Measurements from ENCODE around the gene EYA3.

The EYA3 gene

DNA sequence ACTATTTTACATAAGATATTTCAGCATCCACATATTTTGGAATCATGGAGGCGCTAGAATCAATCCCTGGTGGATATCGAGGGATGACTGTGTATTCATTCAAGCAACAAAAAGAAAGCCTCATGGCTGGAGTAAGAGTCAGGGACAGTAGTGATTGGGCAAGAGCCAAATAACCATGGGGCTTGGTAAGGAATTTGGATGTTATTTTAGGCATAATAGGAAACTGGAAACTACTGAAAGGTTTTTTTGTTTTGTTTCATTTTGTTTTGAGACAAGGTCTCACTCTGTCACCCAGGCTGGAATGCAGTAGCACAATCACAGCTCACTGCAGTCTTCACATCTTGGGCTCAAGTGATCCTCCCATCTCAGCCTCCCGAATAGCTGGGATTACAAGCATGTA is 33.8 kb upstream of the EYA3 start:
- Mint-ChIP-seq H3K4me3 (no peak overlapping the region), H3K36me3 (no peaks in the 10 kb centered on the region), H3K27ac (no peak overlapping the region), H3K4me1 (no peaks in the 10 kb centered on the region), H3K9me3 (no peaks in the 10 kb centered on the region)
- ATAC-seq (no peak), DNase-seq (ENCODE audit: low spot score in 2 of 2) (no peak)

DNA sequence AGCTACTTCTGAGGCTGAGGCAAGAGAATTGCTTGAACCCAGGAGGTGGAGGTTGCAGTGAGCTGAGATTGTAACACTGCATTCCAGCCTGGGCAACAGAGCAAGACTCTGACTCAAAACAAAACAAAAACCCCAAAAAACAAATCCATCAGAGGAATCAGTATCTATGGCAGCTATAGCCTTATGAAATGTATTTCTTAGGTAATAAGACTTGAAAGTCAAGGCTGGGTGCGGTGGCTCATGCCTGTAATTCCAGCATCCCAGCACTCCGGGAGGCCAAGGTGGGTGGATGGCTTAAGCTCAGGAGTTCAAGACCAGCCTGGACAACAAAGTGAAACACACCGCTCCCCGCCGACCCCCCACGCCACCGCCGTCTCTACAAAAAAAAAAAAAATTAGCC is 31.1 kb upstream of the EYA3 start:
- Mint-ChIP-seq H3K9me3 (no peaks in the 10 kb centered on the region), H3K36me3 (no peaks in the 10 kb centered on the region), H3K4me1 (peaks cover 8% of the 10 kb centered on the region), H3K27ac (no peak overlapping the region), H3K4me3 (no peak overlapping the region)
- no peak for DNase-seq (ENCODE audit: low spot score in 2 of 2)
- no peak for ATAC-seq

DNA sequence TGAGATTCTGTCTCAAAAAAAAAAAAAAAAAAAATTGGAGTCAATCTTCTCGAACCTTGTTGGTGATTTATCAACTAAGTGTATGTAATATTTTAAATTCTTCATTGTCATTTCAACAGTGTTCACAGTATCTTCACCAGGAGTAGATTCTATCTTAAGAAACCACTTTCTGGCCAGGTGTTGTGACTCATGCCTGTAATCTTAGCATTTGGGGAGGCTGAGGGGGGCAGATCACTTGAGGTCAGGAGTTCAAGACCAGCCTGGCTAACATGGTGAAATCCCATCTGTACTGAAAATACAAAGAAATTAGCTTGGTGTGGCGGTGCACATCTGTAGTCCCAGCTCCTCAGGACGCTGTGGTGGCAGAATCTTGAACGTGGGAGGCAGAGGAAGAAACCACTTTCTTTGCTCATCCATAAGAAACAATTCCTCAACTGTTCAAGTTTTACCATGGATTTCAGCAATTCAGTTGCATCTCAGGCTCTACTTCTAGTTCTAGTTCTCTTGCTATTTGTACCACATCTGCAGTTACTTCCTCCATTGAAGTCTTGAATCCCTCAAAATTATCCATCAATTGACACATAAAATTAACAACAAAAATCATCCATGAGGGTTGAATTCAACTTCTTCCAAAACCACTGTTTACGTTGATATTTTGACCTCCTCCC is 30.4 kb upstream of the EYA3 start:
- peaks cover 14% of the 10 kb centered on the region for H3K4me1 Mint-ChIP-seq
- no peaks in the 10 kb centered on the region for H3K9me3 Mint-ChIP-seq
- H3K4me3 Mint-ChIP-seq, result no peak overlapping the region
- H3K36me3 Mint-ChIP-seq, result no peaks in the 10 kb centered on the region
- ATAC-seq (no peak), DNase-seq (ENCODE audit: low spot score in 2 of 2) (no peak)
- no peak overlapping the region for H3K27ac Mint-ChIP-seq

DNA sequence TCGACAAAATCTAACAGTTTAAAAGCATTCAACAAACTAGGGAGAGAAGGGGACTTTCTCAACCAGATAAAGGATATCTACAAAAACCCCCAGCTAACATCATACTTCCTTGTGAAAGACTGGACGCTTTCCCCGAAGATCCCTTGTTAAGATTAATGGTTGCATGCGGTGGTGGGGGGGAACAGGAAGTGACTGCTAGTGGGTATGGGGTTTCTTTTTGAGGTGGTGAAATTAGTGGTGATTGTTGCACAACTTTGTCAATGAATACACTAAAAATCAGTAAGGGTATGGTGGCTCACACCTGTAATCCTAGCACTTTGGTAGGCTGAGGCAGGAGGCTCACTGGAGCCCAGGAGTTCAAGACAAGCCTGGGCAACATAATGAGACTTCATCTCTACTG is 26.9 kb upstream of the EYA3 start:
- DNase-seq (ENCODE audit: low spot score in 2 of 2) (peak; percentile 10 to 69), ATAC-seq (peak; percentile 81)
- peak overlapping the region; percentile 9 for H3K4me3 Mint-ChIP-seq
- H3K36me3 Mint-ChIP-seq, result no peaks in the 10 kb centered on the region
- H3K9me3 Mint-ChIP-seq, result no peaks in the 10 kb centered on the region
- H3K4me1 Mint-ChIP-seq, result peaks cover 38% of the 10 kb centered on the region
- H3K27ac Mint-ChIP-seq, result peak overlapping the region; percentile 68

DNA sequence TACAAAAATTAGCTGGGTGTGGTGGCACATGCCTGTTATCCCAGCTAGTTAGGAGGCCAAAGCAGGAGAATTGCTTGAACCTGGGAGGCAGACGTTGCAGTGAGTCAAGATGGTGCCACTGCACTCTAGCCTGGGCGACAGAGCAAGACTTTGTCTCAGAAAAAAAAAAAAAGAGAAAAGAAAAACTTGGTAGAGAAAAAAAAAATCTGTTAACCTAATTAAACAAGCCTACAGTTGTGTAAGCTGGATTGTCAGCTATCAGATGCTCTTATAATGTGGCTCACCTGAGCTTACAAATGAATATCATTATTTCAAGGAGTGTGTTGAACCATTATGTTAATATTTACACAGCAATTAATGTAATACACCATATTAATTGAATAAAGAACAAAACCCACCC is 26.4 kb upstream of the EYA3 start:
- ATAC-seq (no peak), DNase-seq (ENCODE audit: low spot score in 2 of 2) (no peak)
- Mint-ChIP-seq H3K4me3 (peak overlapping the region; percentile 9), H3K9me3 (no peaks in the 10 kb centered on the region), H3K36me3 (no peaks in the 10 kb centered on the region), H3K27ac (peak overlapping the region; percentile 68), H3K4me1 (peaks cover 38% of the 10 kb centered on the region)

DNA sequence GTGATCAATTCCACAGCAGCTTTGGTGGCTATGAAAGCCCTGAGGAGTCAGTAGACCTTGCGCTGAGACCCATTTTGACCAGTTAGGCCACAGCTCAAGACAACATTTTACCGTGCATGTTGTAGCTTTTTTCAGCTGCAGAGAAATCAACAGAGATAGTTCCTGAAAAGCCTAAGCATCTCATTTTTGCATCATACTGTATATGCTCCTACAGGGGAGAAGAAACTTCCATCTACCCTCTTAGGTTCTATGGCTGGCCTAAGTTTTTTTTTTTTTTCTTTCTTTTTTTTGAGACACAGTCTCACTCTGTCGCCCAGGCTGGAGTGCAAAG is 24.8 kb upstream of the EYA3 start:
- Mint-ChIP-seq H3K4me3 (no peak overlapping the region), H3K36me3 (no peaks in the 10 kb centered on the region), H3K27ac (no peak overlapping the region), H3K9me3 (no peaks in the 10 kb centered on the region), H3K4me1 (peaks cover 38% of the 10 kb centered on the region)
- no peak for DNase-seq (ENCODE audit: low spot score in 2 of 2)
- no peak for ATAC-seq

DNA sequence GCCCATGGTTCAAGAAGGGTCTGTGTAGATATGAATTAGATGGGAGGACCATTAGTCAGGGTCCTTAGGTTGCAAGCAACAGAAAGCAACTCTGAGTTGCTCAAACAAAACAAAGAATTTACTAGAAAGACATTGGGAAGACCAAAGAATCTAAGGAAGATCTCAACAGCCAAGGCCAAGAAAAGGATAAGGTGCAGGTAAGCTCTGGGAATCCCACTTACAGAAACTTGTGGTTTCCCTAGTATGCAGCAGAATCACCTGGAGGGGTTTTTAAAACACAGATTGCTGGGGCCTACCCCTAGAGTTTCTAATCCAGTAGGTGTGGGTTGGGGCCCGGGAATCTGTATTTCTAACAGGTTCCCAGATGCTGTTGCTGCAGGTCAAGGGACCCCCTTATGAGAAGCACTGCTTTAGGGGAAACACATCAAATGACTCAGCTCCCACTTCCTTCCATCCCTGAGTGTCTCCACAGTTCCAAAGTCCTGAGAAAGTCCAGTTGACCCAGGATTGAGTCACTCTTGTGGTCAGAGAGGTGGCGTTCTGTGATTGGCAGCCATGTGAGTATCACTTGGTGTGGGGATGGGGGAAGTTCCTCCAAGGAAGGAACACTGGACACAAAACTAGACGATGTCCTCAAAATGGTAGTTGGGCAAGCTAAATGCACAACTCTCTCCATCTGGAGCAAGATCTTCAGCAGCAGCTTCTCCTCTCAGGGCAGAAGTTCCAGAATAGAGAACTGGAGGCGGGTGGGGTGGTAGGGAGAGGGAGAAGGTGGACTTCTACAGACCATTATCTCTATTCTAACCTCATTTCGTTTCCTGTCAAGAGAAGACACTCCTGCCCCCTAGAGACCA is 24.2 kb upstream of the EYA3 start:
- DNase-seq (ENCODE audit: low spot score in 2 of 2) (no peak), ATAC-seq (peak; percentile 51)
- Mint-ChIP-seq H3K4me1 (peaks cover 38% of the 10 kb centered on the region), H3K9me3 (no peaks in the 10 kb centered on the region), H3K4me3 (no peak overlapping the region), H3K27ac (no peak overlapping the region), H3K36me3 (no peaks in the 10 kb centered on the region)

DNA sequence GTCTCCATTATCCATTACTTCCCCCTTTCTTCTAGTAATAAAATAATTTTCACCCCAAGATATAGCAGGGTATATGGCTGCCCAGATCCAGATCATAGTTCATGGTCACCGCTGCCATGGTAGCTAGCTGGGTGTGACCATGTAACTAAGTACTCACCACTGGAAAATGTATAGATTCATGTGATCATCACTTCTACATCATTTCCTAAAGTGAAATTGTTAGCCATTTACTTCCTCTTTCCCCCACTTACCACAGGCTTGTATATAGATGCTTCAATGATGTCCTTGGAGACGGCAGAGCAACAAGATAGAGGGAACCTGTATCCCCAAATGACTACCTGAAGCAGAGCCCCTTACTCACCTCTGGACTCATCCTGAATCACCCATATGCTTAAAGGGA is 22.7 kb upstream of the EYA3 start:
- Mint-ChIP-seq H3K4me3 (no peak overlapping the region), H3K36me3 (no peaks in the 10 kb centered on the region), H3K9me3 (no peaks in the 10 kb centered on the region), H3K27ac (no peak overlapping the region), H3K4me1 (peaks cover 38% of the 10 kb centered on the region)
- ATAC-seq (peak; percentile 66), DNase-seq (ENCODE audit: low spot score in 2 of 2) (no peak)

DNA sequence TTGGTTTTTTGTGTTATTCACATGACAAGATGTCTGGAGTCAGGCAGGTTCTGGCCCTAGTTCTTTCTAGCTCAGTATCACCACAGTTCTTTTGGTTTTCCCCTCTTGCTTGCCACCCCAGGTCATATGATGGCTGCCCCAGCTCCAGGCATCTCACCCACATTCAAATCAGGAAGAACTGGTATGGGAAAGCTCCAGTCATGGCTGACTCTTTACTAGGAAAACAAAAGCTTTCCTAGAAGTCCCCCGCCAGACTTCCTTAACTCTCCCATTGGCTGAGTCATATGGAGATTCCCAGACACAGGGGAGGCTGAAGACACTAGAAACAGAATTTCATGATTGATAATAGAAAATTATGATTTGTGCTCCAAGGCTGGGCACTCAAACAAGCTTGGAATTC is 22.1 kb upstream of the EYA3 start:
- Mint-ChIP-seq H3K36me3 (no peaks in the 10 kb centered on the region), H3K4me3 (no peak overlapping the region), H3K4me1 (peaks cover 37% of the 10 kb centered on the region), H3K9me3 (no peaks in the 10 kb centered on the region), H3K27ac (no peak overlapping the region)
- DNase-seq (ENCODE audit: low spot score in 2 of 2) (no peak), ATAC-seq (no peak)

DNA sequence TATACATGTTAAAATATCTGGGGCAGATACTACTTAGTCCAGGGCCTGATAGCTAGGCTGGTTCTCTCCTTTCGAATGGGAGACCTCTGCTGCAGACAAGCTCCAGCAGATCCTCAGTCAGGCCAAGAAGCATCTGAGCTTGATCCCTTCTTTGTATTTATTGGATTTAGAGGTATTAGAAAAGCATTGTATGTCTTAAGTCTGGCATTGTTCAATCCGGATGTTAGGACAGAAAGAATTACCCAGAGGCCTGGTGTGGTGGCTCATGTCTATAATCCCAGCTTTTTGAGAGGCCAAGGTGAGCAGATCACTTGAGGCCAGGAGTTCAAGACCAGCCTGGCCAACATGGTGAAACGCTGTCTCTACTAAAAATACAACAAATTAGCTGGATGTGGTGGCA is 21.2 kb upstream of the EYA3 start:
- no peak overlapping the region for H3K4me3 Mint-ChIP-seq
- H3K4me1 Mint-ChIP-seq, result peaks cover 30% of the 10 kb centered on the region
- DNase-seq (ENCODE audit: low spot score in 2 of 2) (no peak), ATAC-seq (no peak)
- H3K9me3 Mint-ChIP-seq, result no peaks in the 10 kb centered on the region
- H3K27ac Mint-ChIP-seq, result no peak overlapping the region
- no peaks in the 10 kb centered on the region for H3K36me3 Mint-ChIP-seq

DNA sequence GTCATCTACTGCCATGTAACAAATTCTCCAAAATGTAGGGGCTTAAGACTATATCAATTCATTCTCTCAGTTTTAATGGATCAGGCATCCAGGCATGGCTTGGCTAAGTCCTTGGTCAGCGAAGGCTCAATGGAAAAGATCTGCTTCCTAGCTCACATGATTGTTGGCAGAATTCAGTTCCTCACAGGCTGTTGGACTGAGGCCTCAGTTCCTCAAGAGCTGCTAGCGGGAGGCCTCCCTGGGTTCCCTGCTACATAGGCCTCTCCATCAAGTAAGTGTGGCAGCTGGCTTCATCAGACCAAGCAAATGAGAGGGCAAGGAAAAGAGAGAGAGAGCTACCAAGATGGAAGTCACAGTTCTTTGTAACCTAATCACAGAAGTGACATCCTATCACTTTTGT is 19.6 kb upstream of the EYA3 start:
- Mint-ChIP-seq H3K36me3 (no peaks in the 10 kb centered on the region), H3K4me1 (peaks cover 23% of the 10 kb centered on the region), H3K4me3 (no peak overlapping the region), H3K9me3 (no peaks in the 10 kb centered on the region), H3K27ac (no peak overlapping the region)
- no peak for ATAC-seq
- no peak for DNase-seq (ENCODE audit: low spot score in 2 of 2)

DNA sequence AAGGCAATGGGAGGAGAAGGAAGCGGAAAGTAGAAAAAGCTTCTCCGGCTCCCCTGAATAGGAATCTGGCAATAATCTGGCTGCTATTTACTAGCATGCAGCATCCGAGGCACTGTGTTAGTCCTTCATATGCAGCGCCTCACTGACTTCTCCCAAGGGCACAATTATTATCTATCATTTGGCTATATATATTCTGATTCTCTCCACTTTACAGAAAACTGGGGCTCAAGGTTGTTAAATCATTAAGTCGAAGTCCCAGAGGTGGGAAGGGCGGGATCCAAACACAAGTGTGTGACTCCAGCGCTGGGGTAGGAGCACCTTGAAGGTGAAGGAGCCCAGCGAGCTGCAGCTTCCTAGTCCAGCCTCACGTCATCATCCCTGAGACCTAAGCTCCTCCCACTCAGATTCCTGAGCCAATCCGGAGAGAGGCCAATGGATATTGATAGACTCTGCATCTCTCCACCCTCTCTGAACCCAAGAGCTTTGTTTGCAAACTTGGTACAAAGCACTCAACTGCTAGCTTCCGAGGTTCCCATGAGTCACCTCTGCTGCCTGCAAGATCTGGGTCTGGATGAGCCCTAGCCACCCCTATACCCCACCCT is 16.6 kb upstream of the EYA3 start:
- Mint-ChIP-seq H3K36me3 (no peaks in the 10 kb centered on the region), H3K27ac (no peak overlapping the region), H3K4me3 (no peak overlapping the region), H3K4me1 (no peaks in the 10 kb centered on the region), H3K9me3 (no peaks in the 10 kb centered on the region)
- ATAC-seq, result no peak
- DNase-seq (ENCODE audit: low spot score in 2 of 2), result no peak

DNA sequence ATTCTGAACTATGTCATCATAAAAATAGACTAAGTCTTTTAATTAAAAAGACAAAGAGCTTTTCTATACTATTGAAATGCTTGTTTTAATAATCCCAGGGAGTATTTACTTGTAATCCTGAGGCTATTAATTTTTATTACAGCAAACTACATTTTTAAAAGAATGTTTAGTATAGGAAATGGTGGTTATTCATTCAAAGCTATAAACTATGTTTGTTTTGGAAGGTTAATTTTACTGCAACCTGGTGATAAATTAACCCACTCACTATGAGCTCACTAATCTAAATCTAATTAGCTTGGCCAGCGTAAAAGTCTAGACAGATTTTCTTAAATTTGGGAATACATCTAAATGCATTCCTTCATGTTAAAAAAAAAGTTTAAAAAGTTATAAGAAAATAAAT is 13.8 kb upstream of the EYA3 start:
- Mint-ChIP-seq H3K4me1 (no peaks in the 10 kb centered on the region), H3K9me3 (no peaks in the 10 kb centered on the region), H3K36me3 (no peaks in the 10 kb centered on the region), H3K4me3 (no peak overlapping the region), H3K27ac (no peak overlapping the region)
- no peak for DNase-seq (ENCODE audit: low spot score in 2 of 2)
- no peak for ATAC-seq

DNA sequence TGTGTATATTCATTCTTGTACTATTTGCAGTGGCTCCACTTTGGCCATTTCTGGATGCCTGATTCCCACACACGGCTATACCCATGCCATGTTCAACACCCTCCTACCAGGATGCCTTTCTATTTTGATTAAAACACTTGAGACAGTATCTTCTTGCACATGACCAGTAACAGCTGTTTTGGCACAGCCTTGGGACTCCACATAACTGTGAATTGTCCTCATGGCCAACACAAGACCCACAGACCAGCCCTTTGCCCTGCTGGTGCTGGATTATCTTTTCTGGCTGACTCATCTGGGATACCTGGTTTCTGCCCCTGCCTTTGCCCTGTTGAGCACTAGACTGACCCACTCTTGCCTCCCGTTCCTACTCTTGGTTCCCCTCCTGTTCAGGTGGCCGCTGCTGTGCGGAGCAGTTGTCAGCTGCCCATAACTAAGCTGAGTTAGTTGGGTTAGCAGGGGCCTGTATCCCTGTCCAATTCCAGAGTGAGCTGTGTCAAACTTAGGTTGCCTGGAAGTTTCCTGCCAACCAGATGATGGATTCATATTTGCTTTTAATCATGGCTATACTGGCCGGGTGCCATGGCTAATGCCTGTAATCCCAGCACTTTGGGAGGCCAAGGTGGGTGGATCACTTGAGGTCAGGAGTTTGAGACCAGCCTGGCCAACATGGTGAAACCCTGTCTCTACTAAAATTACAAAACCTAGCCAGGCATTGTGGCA is 10.8 kb upstream of the EYA3 start:
- H3K27ac Mint-ChIP-seq, result no peak overlapping the region
- no peaks in the 10 kb centered on the region for H3K36me3 Mint-ChIP-seq
- ATAC-seq (no peak), DNase-seq (ENCODE audit: low spot score in 2 of 2) (peak in 1 of 2 donors; percentile 37)
- H3K4me1 Mint-ChIP-seq, result no peaks in the 10 kb centered on the region
- H3K4me3 Mint-ChIP-seq, result no peak overlapping the region
- no peaks in the 10 kb centered on the region for H3K9me3 Mint-ChIP-seq

DNA sequence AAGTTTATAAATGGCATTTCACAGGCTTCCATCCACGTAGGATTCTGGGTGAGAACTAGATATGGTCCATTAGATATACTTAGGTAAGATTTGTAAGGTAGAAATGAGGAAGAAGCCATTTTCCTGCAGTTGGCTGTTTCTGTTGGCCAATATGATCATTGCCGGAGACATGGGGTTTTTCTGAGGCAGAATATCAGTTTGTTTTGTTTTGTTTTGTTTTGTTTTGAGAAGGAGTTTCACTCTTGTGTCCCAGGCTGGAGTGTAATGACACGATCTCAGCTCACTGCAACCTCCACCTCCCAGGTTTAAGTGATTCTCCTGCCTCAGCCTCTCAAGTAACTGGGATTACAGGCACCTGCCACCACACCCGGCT is 8.7 kb upstream of the EYA3 start:
- H3K4me1 Mint-ChIP-seq, result no peaks in the 10 kb centered on the region
- H3K4me3 Mint-ChIP-seq, result no peak overlapping the region
- H3K36me3 Mint-ChIP-seq, result no peaks in the 10 kb centered on the region
- DNase-seq (ENCODE audit: low spot score in 2 of 2), result peak in 1 of 2 donors; percentile 38
- no peak overlapping the region for H3K27ac Mint-ChIP-seq
- ATAC-seq, result no peak
- H3K9me3 Mint-ChIP-seq, result no peaks in the 10 kb centered on the region
